Activated CD8-positive, alpha-beta memory T cell treated with anti-CD3 and anti-CD28 coated beads, Interleukin-2, amount 10 ng/mL, durations not matched to agents 7 days and 5 days (primary cell): ENCODE results near the gene GFOD1. TPM values are rescaled to one million over a fixed set of nuclear protein-coding genes. Genes with fewer than 3 reads are reported as not detected.
A peak's percentile ranks its signal among the peaks of the same experiment; 100 is the strongest.
"Not testable (repeated sequence)": the region's sequence is repeated elsewhere in the genome, so short reads cannot be mapped to it uniquely, and the experiment has no call there.

Experiments used
- ATAC-seq: fragments of 150-1000 bp; cut with Tn5 transposase; one replicate; pipeline ENCODE4 v1.10.0; 2021; ENCODE audit warnings: moderate library complexity
- CTCF ChIA-PET: fragments of 350-600 bp; sonication (Branson Sonifier 250); formaldehyde crosslinking; loops from one replicate; lab custom pipeline; 2021; ENCODE audit warnings: antibody characterized with exemption; lab: Charles Lee
- DNase-seq: peaks from one replicate; pipeline ENCODE4 v3.0.0-alpha.2; 2020
- H3K27ac Mint-ChIP-seq: one replicate; pipeline ENCODE4 v1.8.0; 2021; ENCODE audit warnings: mild to moderate bottlenecking, mixed read lengths
- H3K27me3 Mint-ChIP-seq: one replicate; pipeline ENCODE4 v1.8.0; 2021; ENCODE audit warnings: mixed read lengths
- H3K36me3 Mint-ChIP-seq: one replicate; pipeline ENCODE4 v1.8.0; 2021; ENCODE audit warnings: mild to moderate bottlenecking, mixed read lengths
- H3K4me1 Mint-ChIP-seq: one replicate; pipeline ENCODE4 v1.8.0; 2021; ENCODE audit warnings: mixed read lengths
- H3K4me3 Mint-ChIP-seq: one replicate; pipeline ENCODE4 v1.8.0; 2021; ENCODE audit warnings: mild to moderate bottlenecking, moderate library complexity, mixed read lengths
- H3K9me3 Mint-ChIP-seq: one replicate; pipeline ENCODE4 v1.8.0; 2022; ENCODE audit warnings: low read depth, mixed read lengths
- total RNA-seq, 2 experiments: library from RNA; stranded (reverse); gene quantifications; one replicate each; pipeline ENCODE4 v1.2.3, GENCODE V29; 2021

GFOD1 gene
- total RNA-seq, 2 experiments from 2014 or later: 10.6 to 11.6 TPM

DNA sequence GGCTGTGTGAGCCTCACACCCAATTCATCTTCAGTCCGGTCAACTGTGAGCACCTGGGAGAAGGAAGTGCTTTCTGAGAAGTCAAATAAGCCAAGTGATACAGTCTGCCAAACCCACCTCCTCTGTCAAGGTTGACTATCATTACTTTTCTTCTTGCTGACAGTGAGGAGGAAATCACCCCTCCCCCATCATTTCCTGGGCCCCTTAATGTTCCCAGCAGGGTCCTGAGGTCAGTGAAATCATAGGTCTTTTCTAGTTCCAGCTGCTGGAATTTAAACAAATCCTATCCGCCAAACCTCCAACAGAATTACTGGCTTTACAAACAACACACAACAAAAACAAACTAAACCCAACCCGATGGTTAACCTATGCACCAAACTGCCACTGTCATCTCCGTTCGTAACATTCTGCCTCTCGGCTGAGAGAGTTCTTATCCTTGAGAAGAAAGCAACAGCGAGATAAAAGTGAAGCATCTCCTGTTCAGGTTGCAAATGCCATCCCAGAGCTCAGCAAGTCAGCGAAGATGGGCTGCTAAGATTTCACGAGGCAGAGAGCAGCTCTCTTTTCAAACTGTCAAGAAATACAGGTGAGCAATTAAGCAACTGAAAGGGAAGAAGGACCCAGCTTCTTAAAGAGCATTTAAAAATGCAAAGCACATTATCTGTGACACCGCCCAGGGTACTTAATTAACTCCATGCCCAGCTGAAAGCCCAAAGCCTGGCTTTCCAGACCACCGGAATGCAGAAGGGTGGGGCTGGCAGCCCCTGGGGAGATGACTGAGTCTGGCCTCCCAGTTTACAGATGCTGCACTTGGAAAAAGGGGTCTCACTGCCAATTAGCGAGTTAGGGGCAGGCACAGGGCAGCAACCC, 24.7 kb downstream of the GFOD1 start:
- peaks cover 10% of the 10 kb centered on the region for H3K36me3 Mint-ChIP-seq
- ATAC-seq: no peak
- no peaks in the 10 kb centered on the region for H3K9me3 Mint-ChIP-seq
- no peak overlapping the region for H3K4me3 Mint-ChIP-seq
- no peaks in the 10 kb centered on the region for H3K27me3 Mint-ChIP-seq
- DNase-seq: no peak
- H3K27ac Mint-ChIP-seq: peak overlapping the region; percentile 58
- CTCF ChIA-PET: no interaction called here
- H3K4me1 Mint-ChIP-seq: peaks cover 54% of the 10 kb centered on the region

DNA sequence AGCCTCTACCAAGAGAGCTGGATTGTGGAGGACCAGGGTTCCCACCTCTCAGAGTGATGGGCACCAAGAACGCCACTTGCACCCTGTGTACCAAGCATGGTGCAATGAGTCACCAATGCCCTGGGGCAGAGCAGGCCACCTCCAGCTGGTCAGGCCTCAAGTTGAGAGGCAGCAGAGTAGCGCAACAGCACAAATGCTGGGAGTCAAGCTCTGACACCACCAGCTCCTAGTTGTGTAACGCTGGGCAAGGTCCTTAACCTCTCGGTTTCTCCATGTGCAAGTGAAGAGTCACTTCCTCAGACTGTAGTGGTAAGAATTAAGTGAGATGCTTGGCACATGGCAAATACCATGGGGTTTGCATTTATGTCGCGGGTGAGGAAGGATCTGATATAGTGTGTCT, 25.6 kb downstream of the GFOD1 start:
- Mint-ChIP-seq H3K27ac (no peak overlapping the region), H3K27me3 (no peaks in the 10 kb centered on the region), H3K9me3 (no peaks in the 10 kb centered on the region), H3K4me1 (peaks cover 55% of the 10 kb centered on the region), H3K36me3 (peaks cover 10% of the 10 kb centered on the region), H3K4me3 (no peak overlapping the region)
- no peak for ATAC-seq
- CTCF ChIA-PET: no interaction called here
- no peak for DNase-seq

DNA sequence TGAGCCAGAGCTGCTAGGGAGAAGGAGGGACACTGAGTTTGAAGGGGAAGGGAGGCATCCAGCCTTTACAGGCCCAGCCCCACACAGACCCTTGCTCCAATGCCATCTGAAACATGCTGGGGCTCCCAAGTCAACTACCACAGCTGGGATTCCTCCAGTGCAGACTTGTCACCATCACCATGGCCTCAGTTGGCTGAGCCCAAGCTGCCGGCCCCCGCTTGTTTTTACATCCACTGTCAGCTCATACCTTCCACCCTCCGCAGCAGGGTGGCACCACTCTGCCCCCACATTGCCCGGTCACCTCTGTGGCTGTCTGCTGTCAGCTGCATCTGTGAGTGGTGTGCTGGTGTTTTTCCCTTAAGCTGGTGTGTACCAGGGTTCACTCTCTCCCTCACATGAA, 26.1 kb downstream of the GFOD1 start:
- CTCF ChIA-PET: no interaction called here
- no peaks in the 10 kb centered on the region for H3K9me3 Mint-ChIP-seq
- H3K27me3 Mint-ChIP-seq: no peaks in the 10 kb centered on the region
- H3K4me1 Mint-ChIP-seq: peaks cover 55% of the 10 kb centered on the region
- peaks cover 10% of the 10 kb centered on the region for H3K36me3 Mint-ChIP-seq
- H3K27ac Mint-ChIP-seq: no peak overlapping the region
- no peak for DNase-seq
- ATAC-seq: no peak
- no peak overlapping the region for H3K4me3 Mint-ChIP-seq

DNA sequence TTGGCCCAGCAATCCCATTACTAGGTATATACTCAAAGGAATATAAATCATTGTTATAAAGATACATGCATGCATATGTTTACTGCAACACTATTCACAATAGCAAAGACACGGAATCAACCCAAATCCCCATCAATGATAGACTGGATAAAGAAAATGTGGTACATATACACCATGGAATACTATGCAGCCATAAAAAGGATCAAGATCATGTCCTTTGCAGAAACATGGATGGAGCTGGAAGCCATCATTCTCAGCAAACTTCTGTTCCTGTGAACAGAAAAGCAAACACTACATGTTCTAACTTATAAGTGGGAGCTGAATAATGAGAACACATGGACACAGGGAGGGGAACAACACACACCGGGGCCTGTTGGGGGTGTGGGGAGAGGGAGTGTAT, 27.1 kb downstream of the GFOD1 start:
- H3K4me3 Mint-ChIP-seq, ATAC-seq, H3K9me3 Mint-ChIP-seq, DNase-seq, H3K27me3 Mint-ChIP-seq, H3K36me3 Mint-ChIP-seq, CTCF ChIA-PET, H3K27ac Mint-ChIP-seq: not testable (repeated sequence)
- peaks cover 51% of the 10 kb centered on the region for H3K4me1 Mint-ChIP-seq

DNA sequence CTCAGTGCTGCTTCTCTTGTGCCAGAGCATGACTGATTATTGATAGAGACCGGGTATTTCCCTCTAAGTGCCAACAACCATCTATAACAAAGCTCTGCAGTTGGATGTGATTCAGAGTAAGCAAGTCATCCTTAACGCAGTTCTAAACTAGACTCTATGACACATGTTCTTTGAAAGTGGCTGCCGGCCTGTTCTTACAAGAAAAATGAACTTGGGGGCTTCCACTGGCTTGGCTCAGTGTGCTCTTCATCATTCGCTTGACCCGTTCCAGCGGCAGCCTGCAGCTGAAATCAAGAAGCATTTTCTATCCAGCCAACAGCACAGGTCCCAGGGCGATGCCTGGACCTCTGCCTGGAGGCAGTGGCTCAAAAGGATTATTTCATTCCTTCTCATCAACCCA, 29.8 kb downstream of the GFOD1 start:
- peaks cover 59% of the 10 kb centered on the region for H3K4me1 Mint-ChIP-seq
- H3K4me3 Mint-ChIP-seq: no peak overlapping the region
- ATAC-seq (no peak), DNase-seq (no peak)
- H3K27ac Mint-ChIP-seq: no peak overlapping the region
- peaks cover 10% of the 10 kb centered on the region for H3K36me3 Mint-ChIP-seq
- CTCF ChIA-PET: interaction anchor here (0.9 to 1.6 kb wide), 4 partner anchors 9 to 120 kb away, joined by 3 to 4 read pairs (median 3); no protein-coding TSS in a partner anchor
- no peaks in the 10 kb centered on the region for H3K9me3 Mint-ChIP-seq
- no peaks in the 10 kb centered on the region for H3K27me3 Mint-ChIP-seq

DNA sequence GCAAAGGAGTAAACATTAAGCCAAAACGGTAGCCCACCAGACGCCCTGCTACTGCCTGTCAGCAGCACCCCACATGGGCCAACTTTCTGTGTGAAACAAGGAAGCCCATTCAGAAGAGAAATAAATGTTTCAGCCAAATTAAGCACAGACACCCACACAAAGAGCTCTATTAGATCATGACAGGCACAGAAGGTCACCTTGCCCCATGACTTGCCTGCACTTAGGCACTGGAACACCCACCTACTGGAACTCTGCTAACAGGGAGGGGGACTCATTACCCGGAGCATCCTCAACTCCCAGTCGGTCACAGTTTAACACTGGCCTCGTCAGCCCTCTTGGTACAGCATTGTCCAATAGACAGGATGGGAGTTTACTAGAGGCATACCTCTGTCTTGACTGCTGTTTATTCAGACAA, 31.8 kb downstream of the GFOD1 start:
- Mint-ChIP-seq H3K4me3 (no peak overlapping the region), H3K4me1 (peaks cover 43% of the 10 kb centered on the region), H3K9me3 (no peaks in the 10 kb centered on the region), H3K36me3 (peaks cover 6% of the 10 kb centered on the region), H3K27me3 (no peaks in the 10 kb centered on the region), H3K27ac (peak overlapping the region; percentile 91)
- DNase-seq (no peak), ATAC-seq (no peak)
- CTCF ChIA-PET: interaction anchor here (1.1 to 1.4 kb wide), 2 partner anchors 10 to 31 kb away, joined by 3 to 4 read pairs; no protein-coding TSS in a partner anchor

DNA sequence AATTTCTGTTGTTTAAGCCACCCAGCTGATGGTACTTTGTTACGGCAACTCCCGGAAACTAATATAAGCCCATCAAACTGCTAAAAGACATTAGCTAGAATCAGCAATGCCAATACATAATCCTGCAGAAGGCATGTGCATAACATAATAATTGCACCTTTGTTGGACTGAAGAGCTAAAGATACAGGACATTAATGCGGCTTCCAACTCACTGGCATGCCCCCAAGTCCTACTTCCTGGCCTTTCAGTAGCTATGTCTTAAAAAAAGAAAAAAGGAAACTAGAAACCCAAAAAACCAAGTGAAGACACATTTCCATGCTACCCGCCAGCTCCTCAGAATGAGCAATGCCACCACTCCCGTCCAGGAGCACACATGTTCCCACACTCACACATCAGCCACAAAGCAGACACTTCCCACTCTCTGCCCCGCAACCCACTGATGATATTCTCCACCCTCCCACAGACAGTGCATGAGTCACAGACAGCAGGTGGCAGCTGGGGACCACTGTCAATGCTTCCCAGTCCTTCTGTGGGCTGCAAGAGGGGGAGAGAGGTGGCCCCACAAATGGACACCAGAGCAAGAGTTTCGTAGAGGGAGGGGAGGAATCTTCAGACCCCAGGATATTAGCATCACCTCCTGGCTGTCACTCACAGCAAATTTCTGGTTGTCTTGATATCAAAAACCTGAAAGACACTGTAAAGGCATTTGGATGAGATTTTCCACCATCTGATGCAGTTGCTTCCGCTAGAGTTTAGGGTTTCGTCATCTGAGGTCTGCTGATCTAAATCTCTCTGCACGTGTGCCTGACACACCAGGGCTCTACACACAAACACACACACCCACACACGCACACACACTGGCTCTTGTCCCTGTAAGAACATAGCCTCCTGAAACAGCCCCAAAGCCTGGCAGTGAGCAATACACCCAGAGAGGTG, 32.8 kb downstream of the GFOD1 start:
- Mint-ChIP-seq H3K27ac (peak overlapping the region; percentile 91), H3K36me3 (peaks cover 8% of the 10 kb centered on the region), H3K9me3 (no peaks in the 10 kb centered on the region), H3K4me3 (peak overlapping the region; percentile 58), H3K27me3 (no peaks in the 10 kb centered on the region), H3K4me1 (peaks cover 41% of the 10 kb centered on the region)
- DNase-seq (peak; percentile 78), ATAC-seq (peak; percentile 69)
- CTCF ChIA-PET: interaction anchor here (0.9 to 2.6 kb wide), 14 partner anchors 10 to 160 kb away, joined by 3 to 13 read pairs (median 4); partner anchors contain the start of genes GFOD1, NOL7 and SIRT5

DNA sequence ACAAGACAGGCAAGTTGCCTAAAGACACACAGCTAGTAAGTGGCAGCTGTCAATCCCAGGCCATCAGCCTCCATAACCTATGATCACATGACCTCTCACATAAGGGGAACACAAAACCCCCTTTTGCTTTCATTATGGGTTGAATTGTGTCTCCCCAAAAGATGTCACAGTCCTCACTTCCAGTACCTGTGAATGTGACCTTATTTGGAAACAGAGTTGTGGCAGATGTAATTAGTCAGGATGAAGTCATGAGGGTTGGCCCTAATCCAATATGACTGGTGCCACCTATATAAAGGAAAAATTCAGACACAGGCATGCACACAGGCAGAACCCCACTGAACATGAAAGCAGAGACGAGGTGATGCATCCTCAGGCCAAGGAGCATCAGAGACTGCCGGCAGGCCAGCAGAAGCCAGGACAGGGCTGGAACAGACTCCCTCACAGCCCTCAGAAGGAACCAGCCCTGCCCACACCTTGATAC, 33.6 kb downstream of the GFOD1 start:
- peak; percentile 54 for DNase-seq
- peak; percentile 71 for ATAC-seq
- H3K9me3 Mint-ChIP-seq: no peaks in the 10 kb centered on the region
- peak overlapping the region; percentile 58 for H3K4me3 Mint-ChIP-seq
- H3K27ac Mint-ChIP-seq: peak overlapping the region; percentile 91
- H3K27me3 Mint-ChIP-seq: no peaks in the 10 kb centered on the region
- H3K4me1 Mint-ChIP-seq: peaks cover 43% of the 10 kb centered on the region
- peaks cover 9% of the 10 kb centered on the region for H3K36me3 Mint-ChIP-seq
- CTCF ChIA-PET: interaction anchor here (0.9 to 2.6 kb wide), 16 partner anchors 9 to 161 kb away, joined by 3 to 13 read pairs (median 4); partner anchors contain the start of genes GFOD1, NOL7 and SIRT5

DNA sequence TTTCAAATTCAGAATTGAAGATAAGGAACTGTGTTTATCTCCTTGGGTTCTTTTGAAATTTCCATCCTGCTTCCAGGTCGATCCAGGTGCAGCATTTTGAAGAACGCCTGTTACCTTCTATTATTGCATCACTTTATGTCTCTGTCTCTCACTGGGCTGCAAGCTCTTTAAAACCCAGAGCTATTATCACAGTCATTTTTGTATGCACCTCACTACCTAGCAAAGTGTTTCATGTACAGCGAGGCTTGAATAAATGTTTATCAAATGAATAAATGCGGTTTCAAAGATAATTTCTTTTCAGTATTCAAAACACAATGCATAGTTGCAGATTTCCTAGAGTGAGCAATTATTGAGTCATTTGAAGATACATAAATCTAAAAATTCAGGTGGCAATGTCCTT, 34.2 kb downstream of the GFOD1 start:
- no peak for DNase-seq
- peaks cover 47% of the 10 kb centered on the region for H3K4me1 Mint-ChIP-seq
- no peaks in the 10 kb centered on the region for H3K9me3 Mint-ChIP-seq
- CTCF ChIA-PET: interaction anchor here (0.9 to 2.6 kb wide), 6 partner anchors 8 to 121 kb away, joined by 3 to 13 read pairs (median 3); partner anchors contain the start of gene SIRT5
- H3K27ac Mint-ChIP-seq: peak overlapping the region; percentile 16
- H3K36me3 Mint-ChIP-seq: peaks cover 10% of the 10 kb centered on the region
- no peak for ATAC-seq
- H3K4me3 Mint-ChIP-seq: no peak overlapping the region
- H3K27me3 Mint-ChIP-seq: no peaks in the 10 kb centered on the region

DNA sequence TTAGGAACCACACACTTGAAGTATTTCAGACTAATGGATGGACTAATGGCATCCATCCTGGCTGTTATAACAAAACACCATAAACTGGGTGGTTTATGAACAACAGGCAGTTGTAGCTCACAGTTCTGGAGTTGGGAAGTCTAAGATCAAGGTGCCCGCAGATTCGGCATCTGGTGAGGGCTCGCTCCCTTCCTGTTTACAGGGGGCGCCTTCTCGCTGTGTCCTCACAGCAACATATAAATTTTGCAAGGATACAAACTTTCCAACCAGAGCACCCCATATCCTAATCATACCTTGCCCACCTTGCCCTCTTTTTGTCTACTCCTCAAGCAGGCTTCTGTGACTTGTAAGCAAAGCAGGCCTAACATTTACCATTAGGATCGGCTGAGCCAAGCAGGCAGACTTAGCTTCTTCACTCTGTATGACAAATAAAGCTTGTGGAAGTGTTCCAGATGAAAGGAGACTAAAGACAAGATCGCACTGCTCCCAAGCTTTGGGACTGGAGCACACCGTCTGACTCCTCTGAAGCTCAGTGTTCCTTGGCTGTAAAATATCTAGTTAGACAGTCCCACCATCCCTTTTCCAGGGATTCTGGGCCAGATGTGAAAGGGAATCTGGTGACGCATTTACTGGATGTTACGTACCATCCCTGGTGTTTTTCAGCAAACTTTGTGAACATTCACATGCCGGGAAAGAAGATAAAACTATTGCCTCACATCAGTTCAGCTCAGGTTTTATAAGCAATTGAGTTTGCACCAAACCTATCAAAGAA, 34.9 kb downstream of the GFOD1 start:
- peaks cover 53% of the 10 kb centered on the region for H3K4me1 Mint-ChIP-seq
- DNase-seq (no peak), ATAC-seq (no peak)
- no peak overlapping the region for H3K27ac Mint-ChIP-seq
- no peak overlapping the region for H3K4me3 Mint-ChIP-seq
- no peaks in the 10 kb centered on the region for H3K27me3 Mint-ChIP-seq
- peaks cover 10% of the 10 kb centered on the region for H3K36me3 Mint-ChIP-seq
- H3K9me3 Mint-ChIP-seq: no peaks in the 10 kb centered on the region
- CTCF ChIA-PET: interaction anchor here (0.9 to 2.6 kb wide), 7 partner anchors 8 to 122 kb away, joined by 3 to 13 read pairs (median 3); partner anchors contain the start of genes GFOD1 and SIRT5

DNA sequence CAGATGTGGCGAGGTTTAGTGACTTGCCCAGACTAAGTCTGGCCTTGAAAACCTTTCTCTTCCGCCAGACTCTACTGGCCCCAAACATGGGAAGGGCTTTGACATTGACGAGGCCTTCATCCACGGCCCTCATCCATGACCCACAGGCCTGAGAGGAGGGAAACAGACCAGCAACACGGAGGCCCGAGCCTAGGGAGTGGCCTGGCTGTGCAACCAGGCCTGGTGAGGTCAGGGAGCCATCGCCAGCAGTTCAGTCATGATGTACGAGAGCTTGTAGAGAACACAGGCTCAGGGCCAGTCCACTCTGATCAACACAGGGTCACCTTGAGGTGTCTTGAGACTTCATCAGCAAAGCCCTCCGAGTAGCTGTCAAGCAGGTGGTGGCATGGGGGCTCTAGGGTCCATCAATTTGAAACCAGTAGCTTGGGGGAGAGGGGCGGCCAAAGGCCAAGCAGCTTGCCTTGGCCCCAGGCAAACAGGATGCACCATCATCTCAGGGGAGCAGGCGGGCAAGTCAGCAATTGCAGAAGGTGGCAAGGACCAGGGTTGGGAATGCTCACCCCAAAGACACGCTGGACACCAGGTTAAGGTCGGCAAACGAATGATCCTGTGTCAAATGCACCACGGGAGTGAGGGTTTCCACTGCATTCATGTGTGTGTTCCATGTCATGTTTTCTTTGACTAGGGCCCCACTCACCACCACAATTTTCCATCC, 36.1 kb downstream of the GFOD1 start:
- no peak for DNase-seq
- no peak overlapping the region for H3K4me3 Mint-ChIP-seq
- no peak overlapping the region for H3K27ac Mint-ChIP-seq
- CTCF ChIA-PET: no interaction called here
- peaks cover 46% of the 10 kb centered on the region for H3K4me1 Mint-ChIP-seq
- no peaks in the 10 kb centered on the region for H3K27me3 Mint-ChIP-seq
- H3K36me3 Mint-ChIP-seq: peaks cover 10% of the 10 kb centered on the region
- no peak for ATAC-seq
- H3K9me3 Mint-ChIP-seq: no peaks in the 10 kb centered on the region

DNA sequence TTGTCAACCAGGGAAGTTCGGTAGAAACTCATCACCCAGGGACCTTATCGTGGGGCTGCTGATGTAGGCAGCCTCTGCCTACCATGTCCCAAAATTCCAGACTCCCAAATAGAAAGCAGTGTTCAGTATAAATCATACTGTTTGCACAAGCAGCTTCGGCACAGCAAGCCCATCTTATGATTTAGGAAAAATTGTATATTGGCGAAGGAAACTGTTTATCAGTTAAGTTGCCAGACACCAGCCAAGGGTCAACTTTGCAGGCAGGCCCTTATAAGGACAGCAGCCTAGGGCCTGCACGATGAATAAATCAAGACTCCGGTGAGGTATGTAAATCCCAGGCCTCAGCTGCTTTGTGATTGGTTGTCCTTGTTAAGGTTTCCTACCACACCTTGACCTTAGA, 36.8 kb downstream of the GFOD1 start:
- no peak overlapping the region for H3K27ac Mint-ChIP-seq
- CTCF ChIA-PET: interaction anchor here (1.4 kb wide), 1 partner anchor 35 kb away, joined by 6 read pairs; no protein-coding TSS in a partner anchor
- H3K4me3 Mint-ChIP-seq: no peak overlapping the region
- no peak for DNase-seq
- H3K36me3 Mint-ChIP-seq: peaks cover 10% of the 10 kb centered on the region
- no peak for ATAC-seq
- peaks cover 46% of the 10 kb centered on the region for H3K4me1 Mint-ChIP-seq
- no peaks in the 10 kb centered on the region for H3K27me3 Mint-ChIP-seq
- H3K9me3 Mint-ChIP-seq: no peaks in the 10 kb centered on the region
